ENCODE measurements around the gene GIPC1.
"Not testable (repeated sequence)": the region's sequence is repeated elsewhere in the genome, so short reads cannot be mapped to it uniquely, and the experiment has no call there.

GIPC1 gene

GRCh38 chr19:14517446-14517839, 21.5 kb upstream of the GIPC1 start:
- DNase-seq: no peak

GRCh38 chr19:14516746-14517438, 21.0 kb upstream of the GIPC1 start:
- peak in 1 of 2 donors; percentile 38 for DNase-seq

- no peak for DNase-seq
These were observed 20.2 kb upstream of the GIPC1 start for GRCh38 chr19:14516048-14516534.

GRCh38 chr19:14515501-14516047, 19.6 kb upstream of the GIPC1 start:
- peak in 1 of 2 donors; percentile 24 for DNase-seq

- no peak for DNase-seq
These were observed 18.4 kb upstream of the GIPC1 start for GRCh38 chr19:14514215-14514863.

GRCh38 chr19:14512406-14512961, 16.6 kb upstream of the GIPC1 start:
- no peak for DNase-seq

- DNase-seq: no peak
These were observed 15.3 kb upstream of the GIPC1 start for GRCh38 chr19:14511229-14511593.

GRCh38 chr19:14510311-14511228, 14.6 kb upstream of the GIPC1 start:
- peak in 1 of 2 donors; percentile 45 for DNase-seq

GRCh38 chr19:14507704-14508542, 12.0 kb upstream of the GIPC1 start:
- DNase-seq: no peak

- DNase-seq: no peak
These were observed 9.7 kb upstream of the GIPC1 start for GRCh38 chr19:14505488-14506239.

- DNase-seq: not testable (repeated sequence)
These were observed 8.6 kb upstream of the GIPC1 start for GRCh38 chr19:14504575-14504974.

GRCh38 chr19:14503285-14503684, 7.4 kb upstream of the GIPC1 start:
- no peak for DNase-seq

GRCh38 chr19:14502334-14503092, 6.6 kb upstream of the GIPC1 start:
- DNase-seq: no peak

- DNase-seq: peak; percentile 58 to 65
These were observed 1.4 kb upstream of the GIPC1 start for GRCh38 chr19:14497228-14497921.

GRCh38 chr19:14496834-14497227, 904 bp upstream of the GIPC1 start:
- no peak for DNase-seq

GRCh38 chr19:14495672-14496028, 277 bp downstream of the GIPC1 start:
- no peak for DNase-seq

GRCh38 chr19:14494910-14495671, 836 bp downstream of the GIPC1 start:
- no peak for DNase-seq

- no peak for DNase-seq
These were observed 1.5 kb downstream of the GIPC1 start for GRCh38 chr19:14494411-14494810.
